PC-9 (cell line): ENCODE results near the gene TRAF1. TPM values are rescaled to one million over a fixed set of nuclear protein-coding genes. Genes with fewer than 3 reads are reported as not detected.

Experiments
- BruUV-seq: library from RNA; stranded (reverse); fragments of 400-500 nt; replicated peaks from 2 replicates; lab custom pipeline; 2021; lab: Mats Ljungman, UMichigan
- CTCF ChIA-PET: fragments of 300-600 bp; sonication (Branson Sonifier 250); formaldehyde crosslinking; loops from one replicate; lab custom pipeline; 2022; ENCODE audit warnings: antibody characterized with exemption; lab: Charles Lee
- POLR2A ChIA-PET: fragments of 300-600 bp; sonication (Branson Sonifier 250); formaldehyde crosslinking; loops from one replicate; lab custom pipeline; 2022; ENCODE audit warnings: antibody characterized with exemption; ENCODE audit not compliant: unreplicated experiment; lab: Charles Lee
- DNase-seq, 2 experiments: peaks; one replicate each; pipeline versions ENCODE4 v3.0.0 to v3.0.0-alpha.2; 2015 to 2022; ENCODE audit warnings: mixed read lengths in 1 of 2
- H2AFZ ChIP-seq: fragments of 200-600 bp; sonication (generic); 2 replicates; pipeline ENCODE4 v1.8.1; 2017; ENCODE audit warnings: antibody characterized with exemption
- H3F3A ChIP-seq: fragments of 200-600 bp; sonication (generic); 2 replicates; pipeline ENCODE4 v1.8.1; 2017; ENCODE audit warnings: antibody characterized with exemption, mild to moderate bottlenecking, low read depth; ENCODE audit not compliant: insufficient read depth
- H3K27ac ChIP-seq: fragments of 200-600 bp; sonication (generic); 2 replicates; pipeline ENCODE4 v1.6.1; 2016; ENCODE audit warnings: mixed run types
- H3K27me3 ChIP-seq: fragments of 200-600 bp; sonication (generic); 2 replicates; pipeline ENCODE4 v1.6.1; 2016; ENCODE audit warnings: low read depth, mixed run types; ENCODE audit not compliant: insufficient read depth
- H3K36me3 ChIP-seq: fragments of 200-600 bp; sonication (generic); 2 replicates; pipeline ENCODE4 v1.6.1; 2016; ENCODE audit warnings: low read depth, mixed run types
- H3K4me1 ChIP-seq: fragments of 200-600 bp; sonication (generic); replicated peaks from 2 replicates; pipeline ENCODE4 v1.6.1; 2016; ENCODE audit warnings: mixed run types; ENCODE audit not compliant: insufficient read depth
- H3K4me2 ChIP-seq: fragments of 200-600 bp; sonication (generic); 2 replicates; pipeline ENCODE4 v1.6.1; 2017; ENCODE audit warnings: mixed run types
- H3K4me3 ChIP-seq: fragments of 200-600 bp; sonication (generic); 2 replicates; pipeline ENCODE4 v1.6.1; 2016; ENCODE audit warnings: mixed run types
- H3K79me2 ChIP-seq: fragments of 200-600 bp; sonication (generic); 2 replicates; pipeline ENCODE4 v1.6.1; 2017; ENCODE audit warnings: low read depth, mixed run types
- H3K9me2 ChIP-seq: fragments of 200-600 bp; sonication (generic); 2 replicates; pipeline ENCODE4 v1.8.1; 2017; ENCODE audit warnings: mild to moderate bottlenecking; ENCODE audit not compliant: insufficient read depth
- H3K9me3 ChIP-seq: fragments of 200-600 bp; sonication (generic); 2 replicates; pipeline ENCODE4 v1.8.1; 2016; ENCODE audit warnings: low read depth; ENCODE audit not compliant: insufficient read depth
- H4K20me1 ChIP-seq: fragments of 200-600 bp; sonication (generic); 2 replicates; pipeline ENCODE4 v1.8.1; 2017; ENCODE audit not compliant: insufficient read depth
- EZH2 ChIP-seq: fragments of 200-600 bp; sonication (generic); IDR thresholded peaks from 2 replicates; pipeline ENCODE4 v1.8.0; 2017; ENCODE audit warnings: antibody characterized with exemption, low read depth
- intact Hi-C: fragments of 100-400 bp; cut with micrococcal nuclease; formaldehyde crosslinking; loops from one replicate; pipeline ENCODE4 v1.10.0; 2022; ENCODE audit not compliant: unreplicated experiment
- total RNA-seq: library from RNA; stranded (reverse); gene quantifications from 2 replicates; pipeline ENCODE4 v1.2.3, GENCODE V29; 2021
- TF ChIP-seq, protein P1 (sequence below): fragments of 200-600 bp; sonication (generic); conservative IDR thresholded peaks from 2 replicates; pipeline ENCODE4 v1.6.1; 2017; ENCODE audit warnings: mixed run types, antibody characterized with exemption, mild to moderate bottlenecking, moderate library complexity

Gene TRAF1
- total RNA-seq, 1 experiment from 2014 or later = 2.7 TPM

- intact Hi-C loops = no loop called here
- Histone ChIP-seq H4K20me1 (no peaks in the 10 kb centered on the region), H3K4me3 (no peak overlapping the region), H3F3A (no peaks in the 10 kb centered on the region), H3K4me2 (no peak overlapping the region), H3K4me1 (peaks cover 7% of the 10 kb centered on the region), H3K9me3 (no peaks in the 10 kb centered on the region), H3K27ac (no peak overlapping the region), H3K9me2 (no peaks in the 10 kb centered on the region), H3K79me2 (no peaks in the 10 kb centered on the region), H3K27me3 (no peaks in the 10 kb centered on the region), H3K36me3 (no peaks in the 10 kb centered on the region), H2AFZ (no peak overlapping the region)
- POLR2A ChIA-PET = no interaction called here
- no TSS peak for BruUV-seq
- TF ChIP-seq, protein P1, sequence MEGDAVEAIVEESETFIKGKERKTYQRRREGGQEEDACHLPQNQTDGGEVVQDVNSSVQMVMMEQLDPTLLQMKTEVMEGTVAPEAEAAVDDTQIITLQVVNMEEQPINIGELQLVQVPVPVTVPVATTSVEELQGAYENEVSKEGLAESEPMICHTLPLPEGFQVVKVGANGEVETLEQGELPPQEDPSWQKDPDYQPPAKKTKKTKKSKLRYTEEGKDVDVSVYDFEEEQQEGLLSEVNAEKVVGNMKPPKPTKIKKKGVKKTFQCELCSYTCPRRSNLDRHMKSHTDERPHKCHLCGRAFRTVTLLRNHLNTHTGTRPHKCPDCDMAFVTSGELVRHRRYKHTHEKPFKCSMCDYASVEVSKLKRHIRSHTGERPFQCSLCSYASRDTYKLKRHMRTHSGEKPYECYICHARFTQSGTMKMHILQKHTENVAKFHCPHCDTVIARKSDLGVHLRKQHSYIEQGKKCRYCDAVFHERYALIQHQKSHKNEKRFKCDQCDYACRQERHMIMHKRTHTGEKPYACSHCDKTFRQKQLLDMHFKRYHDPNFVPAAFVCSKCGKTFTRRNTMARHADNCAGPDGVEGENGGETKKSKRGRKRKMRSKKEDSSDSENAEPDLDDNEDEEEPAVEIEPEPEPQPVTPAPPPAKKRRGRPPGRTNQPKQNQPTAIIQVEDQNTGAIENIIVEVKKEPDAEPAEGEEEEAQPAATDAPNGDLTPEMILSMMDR = no peak
- TF ChIP-seq EZH2 = no peak
- CTCF ChIA-PET = no interaction called here
- DNase-seq = no peak
Observed at GRCh38 chr9:120911295-120911837, 15.2 kb downstream of the TRAF1 start.

GRCh38 chr9:120910643-120911042 is 16.0 kb downstream of the TRAF1 start:
- no peaks in the 10 kb centered on the region for H3K79me2 ChIP-seq
- intact Hi-C loops = no loop called here
- no peaks in the 10 kb centered on the region for H3K9me2 ChIP-seq
- no peak overlapping the region for H3K27ac ChIP-seq
- no peaks in the 10 kb centered on the region for H3K9me3 ChIP-seq
- H3K4me2 ChIP-seq = no peak overlapping the region
- no peaks in the 10 kb centered on the region for H3F3A ChIP-seq
- H3K36me3 ChIP-seq = no peaks in the 10 kb centered on the region
- H3K27me3 ChIP-seq = no peaks in the 10 kb centered on the region
- BruUV-seq = no TSS peak
- ChIA-PET CTCF (no interaction called here), POLR2A (no interaction called here)
- no peak overlapping the region for H3K4me3 ChIP-seq
- no peak overlapping the region for H2AFZ ChIP-seq
- H3K4me1 ChIP-seq = peaks cover 7% of the 10 kb centered on the region
- no peak for DNase-seq
- TF ChIP-seq, protein P1 = no peak
- no peak for TF ChIP-seq EZH2
- no peaks in the 10 kb centered on the region for H4K20me1 ChIP-seq

DNA sequence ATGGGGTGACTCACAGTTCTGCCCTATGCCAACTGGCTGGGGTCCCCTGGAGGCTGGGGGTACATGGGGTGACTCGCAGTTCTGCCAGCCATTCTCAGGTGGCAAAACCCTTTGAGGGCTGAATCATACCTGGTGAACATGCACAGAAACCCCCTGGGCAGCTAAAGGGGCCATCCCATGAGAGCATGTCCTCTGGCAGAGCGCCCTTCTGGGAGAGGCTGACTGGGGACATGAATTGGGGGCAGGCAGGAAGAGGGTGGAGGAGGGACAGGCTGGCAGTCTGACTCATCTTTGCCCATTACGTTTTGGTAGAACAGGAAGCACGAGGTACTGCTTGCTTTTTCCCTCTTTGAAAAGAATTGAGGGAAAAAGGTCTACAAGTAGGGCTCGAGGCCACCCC is 16.7 kb downstream of the TRAF1 start:
- Histone ChIP-seq H3K4me1 (peaks cover 7% of the 10 kb centered on the region), H3K27ac (no peak overlapping the region), H3K79me2 (no peaks in the 10 kb centered on the region), H3K9me2 (no peaks in the 10 kb centered on the region), H3F3A (no peaks in the 10 kb centered on the region), H4K20me1 (no peaks in the 10 kb centered on the region), H3K4me3 (no peak overlapping the region), H3K36me3 (no peaks in the 10 kb centered on the region), H3K27me3 (no peaks in the 10 kb centered on the region), H2AFZ (no peak overlapping the region), H3K9me3 (no peaks in the 10 kb centered on the region), H3K4me2 (no peak overlapping the region)
- intact Hi-C loops = no loop called here
- no peak for TF ChIP-seq EZH2
- TF ChIP-seq, protein P1 = no peak
- BruUV-seq = no TSS peak
- ChIA-PET CTCF (no interaction called here), POLR2A (no interaction called here)
- peak in 1 of 2 experiments; percentile 32 for DNase-seq
